PC-3 (cell line): ENCODE measurements around the gene SLIT1. TPM values are rescaled to one million over a fixed set of nuclear protein-coding genes. Genes with fewer than 3 reads are reported as not detected.

Source experiments
- ATAC-seq: fragments of 200-7000 bp; cut with Tn5 transposase; 2 replicates; pipeline ENCODE4 v1.9.1; 2020; ENCODE audit warnings: mild to moderate bottlenecking, moderate library complexity
- BruUV-seq: library from RNA; stranded (reverse); fragments of 400-500 nt; replicated peaks from 2 replicates; lab custom pipeline; 2021; lab: Mats Ljungman, UMichigan
- CTCF ChIA-PET: fragments of 300-600 bp; sonication (Branson Sonifier 250); formaldehyde crosslinking; loops from one replicate; lab custom pipeline; 2022; ENCODE audit warnings: antibody characterized with exemption; lab: Charles Lee
- POLR2A ChIA-PET: fragments of 300-600 bp; sonication (Branson Sonifier 250); formaldehyde crosslinking; loops from one replicate; lab custom pipeline; 2022; ENCODE audit warnings: antibody characterized with exemption; ENCODE audit not compliant: unreplicated experiment; lab: Charles Lee
- DNase-seq: peaks from one replicate; pipeline ENCODE4 v3.0.0-alpha.2; 2015
- H2AFZ ChIP-seq: fragments of 300-600 bp; sonication (generic); 2 replicates; pipeline ENCODE4 v1.6.0; 2016; ENCODE audit warnings: antibody characterized with exemption, low read length
- H3F3A ChIP-seq: fragments of 300-600 bp; sonication (generic); one replicate; pipeline ENCODE4 v1.6.0; 2017; ENCODE audit warnings: antibody characterized with exemption, low read length, control low read depth, mild to moderate bottlenecking; ENCODE audit not compliant: unreplicated experiment
- H3K27ac ChIP-seq: fragments of 300-600 bp; sonication (generic); 2 replicates; pipeline ENCODE4 v1.5.1; 2016; ENCODE audit warnings: mild to moderate bottlenecking, low read length
- H3K27me3 ChIP-seq: fragments of 300-600 bp; sonication (generic); 2 replicates; pipeline ENCODE4 v1.6.1; 2016; ENCODE audit warnings: low read length, mixed read lengths
- H3K36me3 ChIP-seq: fragments of 300-600 bp; sonication (generic); 2 replicates; pipeline ENCODE4 v1.6.1; 2016; ENCODE audit warnings: low read depth, mixed run types, low read length, mixed read lengths
- H3K4me1 ChIP-seq: fragments of 300-600 bp; sonication (generic); 2 replicates; pipeline ENCODE4 v1.5.1; 2016; ENCODE audit warnings: low read length; ENCODE audit not compliant: insufficient read depth
- H3K4me2 ChIP-seq: fragments of 300-600 bp; sonication (generic); 2 replicates; pipeline ENCODE4 v1.6.0; 2016; ENCODE audit warnings: low read length
- H3K4me3 ChIP-seq: fragments of 300-600 bp; sonication (generic); 2 replicates; pipeline ENCODE4 v1.5.1; 2016; ENCODE audit warnings: mild to moderate bottlenecking, low read length, mixed read lengths
- H3K79me2 ChIP-seq: fragments of 300-600 bp; sonication (generic); 2 replicates; pipeline ENCODE4 v1.6.1; 2017; ENCODE audit warnings: low read length, mixed read lengths
- H3K9ac ChIP-seq: fragments of 300-600 bp; sonication (generic); 2 replicates; pipeline ENCODE4 v1.6.0; 2016; ENCODE audit warnings: mild to moderate bottlenecking, low read length
- H3K9me2 ChIP-seq: fragments of 300-600 bp; sonication (generic); replicated peaks from 2 replicates; pipeline ENCODE4 v1.6.1; 2016; ENCODE audit warnings: mixed run types, low read length, mixed read lengths
- H3K9me3 ChIP-seq: fragments of 300-600 bp; sonication (generic); 2 replicates; pipeline ENCODE4 v1.6.1; 2016; ENCODE audit warnings: low read length, mixed read lengths
- H4K20me1 ChIP-seq: fragments of 300-600 bp; sonication (generic); 2 replicates; pipeline ENCODE4 v1.6.1; 2016; ENCODE audit warnings: low read length, mixed read lengths
- CTCF ChIP-seq: fragments of 300-600 bp; sonication (generic); conservative IDR thresholded peaks from 2 replicates; pipeline ENCODE4 v1.5.1; 2017; ENCODE audit warnings: antibody characterized with exemption, low read depth, mild to moderate bottlenecking, low read length
- EZH2 ChIP-seq: fragments of 300-600 bp; sonication (generic); IDR thresholded peaks from one replicate; pipeline ENCODE4 v1.6.1; 2017; ENCODE audit warnings: antibody characterized with exemption, mild to moderate bottlenecking, low read length; ENCODE audit not compliant: unreplicated experiment
- EZH2phosphoT487 ChIP-seq: fragments of 300-600 bp; sonication (generic); IDR thresholded peaks from 2 replicates; pipeline ENCODE4 v1.6.1; 2018; ENCODE audit warnings: mild to moderate bottlenecking, antibody characterized with exemption, low read length, borderline replicate concordance
- intact Hi-C: fragments of 100-400 bp; cut with micrococcal nuclease; formaldehyde crosslinking; loops from 2 replicates; pipeline ENCODE4 v1.9.0; 2023
- total RNA-seq: library from RNA; depleted of rRNA; stranded (reverse); fragments of >200 nt; gene quantifications from 2 replicates; pipeline ENCODE4 v1.2.3, GENCODE V29; 2014

The SLIT1 gene
- total RNA-seq, 1 experiment from 2014 or later, result not detected

- BruUV-seq, result no TSS peak
- intact Hi-C loops, result no loop called here
- TF ChIP-seq EZH2 (no peak), EZH2phosphoT487 (no peak), CTCF (no peak)
- DNase-seq, result no peak
- Histone ChIP-seq H2AFZ (no peak overlapping the region), H3K36me3 (no peaks in the 10 kb centered on the region), H3K9me3 (no peaks in the 10 kb centered on the region), H4K20me1 (no peaks in the 10 kb centered on the region), H3K4me1 (no peaks in the 10 kb centered on the region), H3K4me2 (no peak overlapping the region), H3K27me3 (peaks cover 9% of the 10 kb centered on the region; the same call in 1 of the 2 replicates), H3K9ac (no peak overlapping the region), H3K4me3 (no peak overlapping the region), H3K79me2 (no peaks in the 10 kb centered on the region), H3K27ac (no peak overlapping the region), H3K9me2 (no peaks in the 10 kb centered on the region), H3F3A (no peaks in the 10 kb centered on the region)
- CTCF ChIA-PET, result interaction anchor here (0.6 kb wide), 1 partner anchor 73 kb away, joined by 3 read pairs; no protein-coding TSS in a partner anchor
- no peak for ATAC-seq
- POLR2A ChIA-PET, result no interaction called here
These were observed 10.2 kb downstream of the SLIT1 start for GRCh38 chr10:97175586-97175985.

GRCh38 chr10:97174941-97175340 is 10.8 kb downstream of the SLIT1 start:
- no peak for TF ChIP-seq CTCF
- no peak for TF ChIP-seq EZH2phosphoT487
- TF ChIP-seq EZH2, result no peak
- ChIA-PET POLR2A (no interaction called here), CTCF (no interaction called here)
- Histone ChIP-seq H3K9ac (no peak overlapping the region), H3K4me1 (no peaks in the 10 kb centered on the region), H3K79me2 (no peaks in the 10 kb centered on the region), H3K27me3 (peaks cover 9% of the 10 kb centered on the region; the same call in 1 of the 2 replicates), H3K4me3 (no peak overlapping the region), H4K20me1 (no peaks in the 10 kb centered on the region), H3K27ac (no peak overlapping the region), H2AFZ (no peak overlapping the region), H3K9me2 (no peaks in the 10 kb centered on the region), H3K36me3 (no peaks in the 10 kb centered on the region), H3K9me3 (no peaks in the 10 kb centered on the region), H3F3A (no peaks in the 10 kb centered on the region), H3K4me2 (no peak overlapping the region)
- BruUV-seq, result no TSS peak
- no peak for DNase-seq
- no peak for ATAC-seq
- intact Hi-C loops, result no loop called here

GRCh38 chr10:97174276-97174775 is 11.4 kb downstream of the SLIT1 start:
- ATAC-seq, result no peak

More at GRCh38 chr10:97174276-97174775, 11.4 kb downstream of the SLIT1 start:
- Histone ChIP-seq H2AFZ (no peak overlapping the region), H3K27me3 (peaks cover 9% of the 10 kb centered on the region; the same call in 1 of the 2 replicates), H3K36me3 (no peaks in the 10 kb centered on the region), H3K4me2 (no peak overlapping the region), H3K9ac (no peak overlapping the region), H3K27ac (no peak overlapping the region), H3K4me1 (no peaks in the 10 kb centered on the region), H3K9me3 (no peaks in the 10 kb centered on the region), H4K20me1 (no peaks in the 10 kb centered on the region), H3K4me3 (no peak overlapping the region), H3F3A (no peaks in the 10 kb centered on the region), H3K9me2 (no peaks in the 10 kb centered on the region), H3K79me2 (no peaks in the 10 kb centered on the region)
- BruUV-seq, result no TSS peak
- intact Hi-C loops, result no loop called here
- ChIA-PET POLR2A (no interaction called here), CTCF (no interaction called here)
- no peak for DNase-seq
- TF ChIP-seq EZH2 (no peak), CTCF (no peak), EZH2phosphoT487 (no peak)
